Mesendoderm (in vitro differentiated cells): Measurements from ENCODE around the gene IL11RA.

Source experiments
- DNase-seq: peaks from one replicate; pipeline ENCODE4 v3.0.0; 2013
- H2AK5ac ChIP-seq: 2 replicates; pipeline ENCODE4 v1.6.1; 2013; ENCODE audit warnings: low read length, inconsistent platforms
- H2BK120ac ChIP-seq: 2 replicates; pipeline ENCODE4 v1.6.1; 2013; ENCODE audit warnings: low read depth, mild to moderate bottlenecking, low read length, moderate library complexity, mixed read lengths
- H2BK15ac ChIP-seq: replicated peaks from 2 replicates; pipeline ENCODE4 v1.6.1; 2013; ENCODE audit warnings: low read depth, mild to moderate bottlenecking, moderate library complexity
- H2BK5ac ChIP-seq: 2 replicates; pipeline ENCODE4 v1.6.1; 2013; ENCODE audit warnings: low read length, inconsistent platforms
- H3K18ac ChIP-seq: 2 replicates; pipeline ENCODE4 v1.6.1; 2013; ENCODE audit warnings: mild to moderate bottlenecking, low read length, mixed read lengths
- H3K23ac ChIP-seq: one replicate; pipeline ENCODE4 v1.6.1; 2013; ENCODE audit warnings: low read length
- H3K27ac ChIP-seq: 2 replicates; pipeline ENCODE4 v1.5.1; 2013; ENCODE audit warnings: low read depth, mild to moderate bottlenecking, inconsistent platforms, low read length, moderate library complexity
- H3K27me3 ChIP-seq: 2 replicates; pipeline ENCODE4 v1.6.1; 2013; ENCODE audit warnings: low read length, control low read depth, mild to moderate bottlenecking, inconsistent platforms; ENCODE audit not compliant: insufficient read depth, poor library complexity
- H3K36me3 ChIP-seq: 2 replicates; pipeline ENCODE4 v1.6.1; 2013; ENCODE audit warnings: low read length, inconsistent platforms; ENCODE audit not compliant: control insufficient read depth, insufficient read depth
- H3K4ac ChIP-seq: one replicate; pipeline ENCODE4 v1.6.1; 2013; ENCODE audit warnings: low read depth, mild to moderate bottlenecking, low read length, moderate library complexity
- H3K4me1 ChIP-seq: 2 replicates; pipeline ENCODE4 v1.6.1; 2013; ENCODE audit warnings: low read depth, low read length, inconsistent platforms; ENCODE audit not compliant: control insufficient read depth
- H3K4me2 ChIP-seq: 2 replicates; pipeline ENCODE4 v1.6.1; 2013; ENCODE audit warnings: low read length
- H3K4me3 ChIP-seq: 2 replicates; pipeline ENCODE4 v1.5.1; 2013; ENCODE audit warnings: mild to moderate bottlenecking, low read length
- H3K56ac ChIP-seq: one replicate; pipeline ENCODE4 v1.6.1; 2013; ENCODE audit warnings: low read length
- H3K79me1 ChIP-seq: 2 replicates; pipeline ENCODE4 v1.6.1; 2013; ENCODE audit warnings: low read length, inconsistent platforms
- H3K79me2 ChIP-seq: 2 replicates; pipeline ENCODE4 v1.6.1; 2013; ENCODE audit warnings: mild to moderate bottlenecking, low read length; ENCODE audit not compliant: control insufficient read depth, insufficient read depth
- H3K9ac ChIP-seq: 2 replicates; pipeline ENCODE4 v1.6.1; 2013; ENCODE audit warnings: low read length, inconsistent platforms
- H4K5ac ChIP-seq: one replicate; pipeline ENCODE4 v1.6.1; 2013; ENCODE audit warnings: low read length
- H4K8ac ChIP-seq: one replicate; pipeline ENCODE4 v1.6.1; 2013; ENCODE audit warnings: low read depth, mild to moderate bottlenecking, control low read depth, low read length, moderate library complexity
- WGBS: extraction: QIAGEN DNeasy Blood & Tissue Kit; methylation state at CpG from one replicate; pipeline ENCODE4 v1.1.7; 2013; ENCODE audit warnings: low lambda C conversion rate, missing lambda C conversion rate; ENCODE audit not compliant: insufficient coverage; ENCODE audit errors: extremely low coverage; 5-methylcytosine and 5-hydroxymethylcytosine counted together

IL11RA gene

DNA sequence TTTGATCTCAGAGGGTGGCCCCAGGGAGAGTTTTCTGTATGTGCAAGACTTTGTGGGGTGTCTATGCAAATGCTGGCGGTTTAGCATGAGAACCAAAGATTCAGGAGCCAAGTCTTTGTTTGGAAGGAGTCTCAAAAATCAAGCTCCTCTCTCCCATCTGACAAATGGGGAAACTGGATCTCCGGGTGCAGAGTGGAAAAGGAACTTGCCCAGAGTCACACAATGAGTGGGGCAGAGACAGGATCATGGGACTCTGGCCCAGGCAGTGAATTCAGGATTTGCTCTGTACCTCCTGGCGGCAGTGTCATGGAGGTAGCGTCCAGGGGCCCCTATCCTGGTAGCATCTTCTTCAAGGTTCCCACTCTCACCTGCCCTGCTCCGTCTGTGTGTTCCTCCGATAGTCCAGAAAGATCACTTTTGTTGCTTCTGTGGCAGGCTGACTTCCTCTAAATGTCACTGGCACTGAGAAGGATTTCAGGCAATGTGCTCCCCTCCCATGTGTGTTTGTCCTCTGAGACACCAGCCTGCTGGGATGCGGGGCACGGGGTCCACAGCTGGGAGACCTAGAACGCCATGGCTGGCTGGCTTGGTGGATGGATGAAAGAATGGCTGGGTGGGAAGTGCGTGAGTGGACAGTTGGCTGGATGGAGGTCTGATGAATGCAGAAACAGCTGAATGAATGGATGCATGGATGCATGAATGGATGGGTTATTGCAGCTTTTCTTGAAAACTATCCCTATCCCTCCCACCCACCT is 35.5 kb downstream of the IL11RA start:
- H3K36me3 ChIP-seq, result no peaks in the 10 kb centered on the region

DNA sequence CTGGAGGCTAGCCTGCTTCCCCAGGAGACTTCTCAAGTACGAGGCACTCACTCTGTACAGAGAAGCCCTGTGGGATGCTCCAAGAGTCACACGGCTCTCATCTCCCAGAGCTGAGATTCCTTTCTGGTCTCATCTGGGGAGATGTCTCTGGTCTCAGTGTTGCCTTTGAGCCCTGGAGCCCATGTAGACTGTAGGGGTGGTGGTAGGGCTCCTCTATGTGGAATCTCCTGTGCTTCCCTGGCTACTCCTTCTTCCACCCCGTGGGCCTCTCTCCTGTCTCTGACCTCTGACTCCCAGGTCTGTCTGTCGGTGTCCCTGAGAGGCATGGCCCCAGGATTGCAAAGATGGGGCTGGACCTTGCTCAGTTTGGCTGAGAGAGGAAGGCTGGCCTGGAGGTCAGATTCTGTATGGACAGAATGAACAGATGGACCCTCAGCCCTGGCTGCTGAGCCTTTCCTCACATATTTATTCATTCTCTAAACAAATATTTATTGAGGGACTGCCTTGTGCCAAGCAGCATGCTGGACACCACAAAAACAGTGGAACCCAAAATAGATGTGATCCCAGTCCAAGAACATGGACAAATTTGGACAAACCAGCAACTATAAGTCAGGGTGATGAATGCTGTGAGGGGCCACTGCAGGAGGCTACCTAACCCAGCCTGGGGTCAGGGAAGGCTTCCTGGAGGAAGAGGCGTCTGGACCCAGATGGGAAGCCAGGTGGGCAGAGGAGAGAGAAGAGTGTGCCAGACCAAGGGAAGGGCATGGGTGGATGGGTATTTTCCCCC is 36.5 kb downstream of the IL11RA start:
- no peak for DNase-seq
- no peaks in the 10 kb centered on the region for H3K79me1 ChIP-seq
- H4K5ac ChIP-seq, result no peak overlapping the region
- H3K27me3 ChIP-seq, result no peaks in the 10 kb centered on the region
- no peaks in the 10 kb centered on the region for H3K4me1 ChIP-seq
- no CpG with 5 or more reads among the region's 5 CpGs for WGBS
- H3K56ac ChIP-seq, result no peak overlapping the region
- no peak overlapping the region for H2BK5ac ChIP-seq
- H3K27ac ChIP-seq, result no peak overlapping the region
- no peaks in the 10 kb centered on the region for H3K36me3 ChIP-seq
- H3K4ac ChIP-seq, result no peak overlapping the region
- H3K4me2 ChIP-seq, result no peak overlapping the region
- no peak overlapping the region for H3K4me3 ChIP-seq
- no peaks in the 10 kb centered on the region for H3K79me2 ChIP-seq
- no peak overlapping the region for H3K9ac ChIP-seq
- no peak overlapping the region for H2AK5ac ChIP-seq
- no peak overlapping the region for H3K23ac ChIP-seq
- H2BK120ac ChIP-seq, result no peak overlapping the region
- H2BK15ac ChIP-seq, result no peak overlapping the region
- H3K18ac ChIP-seq, result no peak overlapping the region
- H4K8ac ChIP-seq, result no peak overlapping the region

More for the DNA sequence above, 35.5 kb downstream of the IL11RA start:
- H3K56ac ChIP-seq, result no peak overlapping the region
- no peak overlapping the region for H3K4me3 ChIP-seq
- no peak overlapping the region for H3K4me2 ChIP-seq
- H3K79me2 ChIP-seq, result no peaks in the 10 kb centered on the region
- no peaks in the 10 kb centered on the region for H3K27me3 ChIP-seq
- no peak overlapping the region for H3K4ac ChIP-seq
- no peak overlapping the region for H3K18ac ChIP-seq
- no peak overlapping the region for H4K8ac ChIP-seq
- no peaks in the 10 kb centered on the region for H3K79me1 ChIP-seq
- H2AK5ac ChIP-seq, result no peak overlapping the region
- no CpG with 5 or more reads among the region's 10 CpGs for WGBS
- H4K5ac ChIP-seq, result no peak overlapping the region
- H2BK5ac ChIP-seq, result no peak overlapping the region
- no peak overlapping the region for H2BK15ac ChIP-seq
- H3K23ac ChIP-seq, result no peak overlapping the region
- H3K9ac ChIP-seq, result no peak overlapping the region
- no peak for DNase-seq
- H3K27ac ChIP-seq, result no peak overlapping the region
- H3K4me1 ChIP-seq, result no peaks in the 10 kb centered on the region
- H2BK120ac ChIP-seq, result no peak overlapping the region

DNA sequence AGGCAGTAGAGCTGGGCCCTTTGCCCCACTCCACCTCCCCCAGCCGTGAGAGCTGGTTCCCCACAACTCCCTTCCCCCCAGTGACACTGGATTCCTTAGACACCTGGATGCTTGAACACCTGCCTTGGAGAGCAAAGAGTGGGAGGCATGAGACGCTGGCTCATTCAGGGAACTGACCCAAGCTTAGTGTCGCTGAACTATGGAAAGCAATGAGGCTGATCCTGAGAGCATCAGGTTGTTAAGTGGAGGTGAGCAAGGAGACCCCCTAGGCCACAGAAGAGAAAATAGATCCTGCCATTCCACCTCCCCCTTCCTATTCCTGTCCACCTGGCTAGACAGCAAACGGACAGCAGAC is 37.1 kb downstream of the IL11RA start:
- Histone ChIP-seq H3K4me2 (no peak overlapping the region), H3K9ac (no peak overlapping the region), H3K18ac (no peak overlapping the region), H3K36me3 (no peaks in the 10 kb centered on the region), H2BK15ac (no peak overlapping the region), H3K79me2 (no peaks in the 10 kb centered on the region), H3K27me3 (no peaks in the 10 kb centered on the region), H3K4me3 (no peak overlapping the region), H3K79me1 (no peaks in the 10 kb centered on the region), H4K8ac (no peak overlapping the region), H3K4ac (no peak overlapping the region), H3K27ac (no peak overlapping the region), H2AK5ac (no peak overlapping the region), H2BK5ac (no peak overlapping the region), H3K23ac (no peak overlapping the region), H2BK120ac (no peak overlapping the region), H3K56ac (no peak overlapping the region), H4K5ac (no peak overlapping the region), H3K4me1 (no peaks in the 10 kb centered on the region)
- WGBS, result no CpG with 5 or more reads among the region's 4 CpGs
- DNase-seq, result no peak

DNA sequence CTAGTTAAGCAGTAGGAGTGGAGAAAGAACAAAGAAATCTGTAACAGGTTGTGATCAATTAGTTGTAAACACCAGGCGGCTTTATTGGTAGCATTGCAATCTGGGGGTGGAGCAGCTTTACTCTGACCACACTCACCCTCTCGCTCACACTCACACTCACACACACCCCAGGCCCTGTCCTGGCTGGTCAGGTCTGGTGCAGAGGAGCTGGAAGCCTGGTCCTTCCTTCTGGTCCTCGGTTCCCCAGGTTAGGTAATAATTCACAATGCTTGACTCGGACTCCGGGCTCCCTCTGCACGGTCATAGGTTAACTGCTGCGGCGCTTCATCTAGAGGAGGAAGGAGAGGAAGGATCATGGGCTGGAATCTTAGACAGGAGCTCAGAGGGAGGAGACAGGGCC is 37.5 kb downstream of the IL11RA start:
- Histone ChIP-seq H2BK15ac (no peak overlapping the region), H2BK5ac (no peak overlapping the region), H3K27me3 (no peaks in the 10 kb centered on the region), H4K8ac (no peak overlapping the region), H3K56ac (no peak overlapping the region), H2AK5ac (no peak overlapping the region), H3K4me1 (no peaks in the 10 kb centered on the region), H3K27ac (no peak overlapping the region), H3K4me2 (no peak overlapping the region), H3K4ac (no peak overlapping the region), H3K23ac (no peak overlapping the region), H4K5ac (no peak overlapping the region), H3K18ac (no peak overlapping the region), H3K79me2 (no peaks in the 10 kb centered on the region), H2BK120ac (no peak overlapping the region), H3K9ac (no peak overlapping the region), H3K36me3 (no peaks in the 10 kb centered on the region), H3K4me3 (no peak overlapping the region), H3K79me1 (no peaks in the 10 kb centered on the region)
- no CpG with 5 or more reads among the region's 8 CpGs for WGBS
- no peak for DNase-seq

DNA sequence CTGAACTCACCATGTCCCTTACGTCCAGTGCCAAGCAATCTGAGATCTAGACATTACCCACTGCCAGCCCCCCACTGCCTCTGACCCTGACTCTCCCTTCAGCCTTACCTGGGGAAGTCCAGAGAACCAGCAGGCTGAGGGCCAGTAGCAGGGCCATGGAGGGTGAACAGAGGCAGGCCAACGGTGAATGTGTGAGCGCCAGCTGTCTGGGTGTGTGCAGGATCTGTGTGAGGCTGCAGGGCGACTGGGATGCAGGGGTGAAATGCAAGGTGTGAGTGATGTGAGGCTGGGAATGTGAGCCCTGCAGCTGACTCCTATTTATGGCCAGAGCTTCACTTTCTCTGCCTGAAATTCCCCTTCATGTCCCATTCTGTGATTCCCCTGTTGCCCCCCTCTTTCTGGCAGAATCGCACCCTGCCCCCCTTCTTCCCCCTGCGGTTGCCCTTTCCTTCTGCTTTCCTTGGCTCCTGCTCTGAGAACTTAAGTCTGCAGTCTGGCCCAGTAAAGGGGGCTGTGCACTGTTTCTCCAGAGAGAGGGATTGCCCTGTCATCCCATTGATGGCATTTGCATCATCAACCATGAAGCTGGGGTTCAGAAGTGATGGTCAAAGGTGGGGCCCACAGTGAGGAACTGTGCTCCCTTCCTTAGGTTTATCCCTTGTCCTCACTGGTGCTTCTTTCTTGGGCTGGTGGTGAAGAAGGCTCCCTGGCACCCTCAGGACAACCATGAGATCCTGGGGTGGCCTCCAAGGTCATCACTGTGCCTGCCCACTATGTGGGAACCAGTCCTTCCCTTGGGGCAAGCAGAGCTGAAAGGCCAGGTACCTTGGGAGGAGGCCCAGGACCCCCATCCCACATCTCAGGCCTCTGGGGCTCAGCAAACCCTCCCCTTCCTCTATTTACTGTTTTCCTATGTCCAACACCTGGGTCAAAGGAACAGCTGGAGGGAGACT is 39.3 kb downstream of the IL11RA start, which contains the start of gene CCL19:
Gene CCL19, minus strand, starts transcription at position 294 of the 953 bp plus-strand sequence. Its CDS starts 137 bp downstream, at position 157.
- H3K9ac ChIP-seq, result no peak within 1 kb of the TSS
- no peak within 1 kb of the TSS for H2BK5ac ChIP-seq
- no peak within 1 kb of the TSS for H4K5ac ChIP-seq
- H3K36me3 ChIP-seq, result no peaks in the 10 kb centered on the region
- H3K23ac ChIP-seq, result no peak within 1 kb of the TSS
- no peak within 1 kb of the TSS for H3K18ac ChIP-seq
- H2AK5ac ChIP-seq, result no peak within 1 kb of the TSS
- no CpG with 5 or more reads among the region's 6 CpGs for WGBS
- no peak for DNase-seq
- no peak within 1 kb of the TSS for H2BK120ac ChIP-seq
- H3K56ac ChIP-seq, result no peak within 1 kb of the TSS
- no peak within 1 kb of the TSS for H3K4ac ChIP-seq
- no peaks in the 10 kb centered on the region for H3K79me2 ChIP-seq
- no peaks in the 10 kb centered on the region for H3K27me3 ChIP-seq
- H2BK15ac ChIP-seq, result no peak within 1 kb of the TSS
- H3K79me1 ChIP-seq, result no peaks in the 10 kb centered on the region
- H3K4me3 ChIP-seq, result no peak within 1 kb of the TSS
- no peak within 1 kb of the TSS for H3K27ac ChIP-seq
- no peak within 1 kb of the TSS for H3K4me2 ChIP-seq
- no peaks in the 10 kb centered on the region for H3K4me1 ChIP-seq
- no peak within 1 kb of the TSS for H4K8ac ChIP-seq
